H1 (cell line): ENCODE data around the gene NUP88. TPM values are rescaled to one million over a fixed set of nuclear protein-coding genes. Genes with fewer than 3 reads are reported as not detected.

Experiments
- ASH2L ChIP-seq: fragments of 200-600, 300-600 bp; sonication (generic); IDR thresholded peaks from one replicate; pipeline ENCODE4 v1.7.1; 2017; ENCODE audit warnings: low read length
- CBX8 ChIP-seq: fragments of 300-800, 300-1000 bp; sonication (generic); IDR thresholded peaks from 2 replicates; pipeline ENCODE4 v1.7.1; 2016; ENCODE audit warnings: low read depth, low read length, borderline replicate concordance
- CEBPB ChIP-seq: IDR thresholded peaks from 2 replicates; pipeline ENCODE4 v1.6.1; 2012; ENCODE audit warnings: low read depth, low read length
- EZH2 ChIP-seq: fragments of 200-600 bp; sonication (generic); IDR thresholded peaks from 2 replicates; pipeline ENCODE4 v1.7.1; 2012; ENCODE audit warnings: low read depth, mild to moderate bottlenecking, moderate library complexity, low read length, inconsistent platforms; ENCODE audit not compliant: severe bottlenecking
- FOSL1 ChIP-seq: IDR thresholded peaks from 2 replicates; pipeline ENCODE4 v1.6.1; 2011; ENCODE audit warnings: mild to moderate bottlenecking, low read depth, low read length, moderate library complexity; ENCODE audit not compliant: insufficient read depth
- GABPA ChIP-seq: IDR thresholded peaks from 2 replicates; pipeline ENCODE4 v1.6.1; 2011; ENCODE audit warnings: mild to moderate bottlenecking, low read length, moderate library complexity, borderline replicate concordance; ENCODE audit not compliant: insufficient read depth
- GTF2F1 ChIP-seq: IDR thresholded peaks from 2 replicates; pipeline ENCODE4 v1.6.1; 2012; ENCODE audit warnings: low read depth, low read length, improper control_type of control experiment, borderline replicate concordance
- JUND ChIP-seq: IDR thresholded peaks from 2 replicates; pipeline ENCODE4 v1.6.1; 2011; ENCODE audit warnings: mild to moderate bottlenecking, improper control_type of control experiment, low read length
- KDM1A ChIP-seq: fragments of 200-600, 300-600 bp; sonication (generic); IDR thresholded peaks from 2 replicates; pipeline ENCODE4 v1.7.1; 2016; ENCODE audit warnings: mild to moderate bottlenecking, low read length, borderline replicate concordance
- KDM4A ChIP-seq: IDR thresholded peaks from one replicate; pipeline ENCODE4 v1.7.1; 2012; ENCODE audit warnings: low read depth, mild to moderate bottlenecking, moderate library complexity, low read length, inconsistent platforms; ENCODE audit not compliant: severe bottlenecking
- KDM5A ChIP-seq: fragments of 200-600 bp; IDR thresholded peaks from 2 replicates; pipeline ENCODE4 v1.7.1; 2012; ENCODE audit warnings: mild to moderate bottlenecking, low read length, inconsistent platforms, mixed read lengths
- MAX ChIP-seq: IDR thresholded peaks from 2 replicates; pipeline ENCODE4 v1.6.1; 2012; ENCODE audit warnings: inconsistent platforms
- NRF1 ChIP-seq: IDR thresholded peaks from 2 replicates; pipeline ENCODE4 v1.6.1; 2011; ENCODE audit warnings: mild to moderate bottlenecking, low read depth, low read length, improper control_type of control experiment
- POLR2AphosphoS5 ChIP-seq: IDR thresholded peaks from 2 replicates; pipeline ENCODE4 v1.6.1; 2011; ENCODE audit warnings: low read depth, low read length
- RFX5 ChIP-seq: IDR thresholded peaks from 2 replicates; pipeline ENCODE4 v1.6.1; 2011; ENCODE audit warnings: low read depth, low read length, improper control_type of control experiment, borderline replicate concordance
- RNF2 ChIP-seq: fragments of 200-900, 300-1000 bp; sonication (generic); IDR thresholded peaks from 2 replicates; pipeline ENCODE4 v1.7.1; 2016; ENCODE audit warnings: borderline replicate concordance, low read depth, mild to moderate bottlenecking, antibody characterized with exemption, low read length; ENCODE audit not compliant: poor library complexity, severe bottlenecking; ENCODE audit errors: missing control alignments
- SAP30 ChIP-seq: fragments of 300-600 bp; sonication (generic); IDR thresholded peaks from 2 replicates; pipeline ENCODE4 v1.7.1; 2012; ENCODE audit warnings: low read length, moderate library complexity, mild to moderate bottlenecking, inconsistent platforms; ENCODE audit not compliant: insufficient read depth, insufficient replicate concordance
- SIRT6 ChIP-seq: IDR thresholded peaks from one replicate; pipeline ENCODE4 v1.7.1; 2012; ENCODE audit warnings: low read length, inconsistent platforms
- SIX5 ChIP-seq: IDR thresholded peaks from 2 replicates; pipeline ENCODE4 v1.6.1; 2011; ENCODE audit warnings: mild to moderate bottlenecking, low read depth, low read length
- SP4 ChIP-seq: IDR thresholded peaks from 2 replicates; pipeline ENCODE4 v1.6.1; 2012; ENCODE audit warnings: low read length, inconsistent platforms
- SUZ12 ChIP-seq: fragments of 200-600 bp; sonication (generic); IDR thresholded peaks from 2 replicates; pipeline ENCODE4 v1.6.1; 2012; ENCODE audit warnings: mild to moderate bottlenecking, inconsistent platforms, low read length, moderate library complexity, mixed read lengths
- ZNF274 ChIP-seq: IDR thresholded peaks from 2 replicates; pipeline ENCODE4 v1.7.0; 2012; ENCODE audit warnings: low read length, borderline replicate concordance; ENCODE audit errors: extremely low read depth
- polyA plus RNA-seq, 7 experiments: library from polyadenylated mRNA; depleted of rRNA in 3 of 7; stranded (reverse) in 5 of 7; unstranded in 2 of 7; fragments of >200 nt in 5 of 7; fragments of 200-250 nt in 2 of 7; gene quantifications; 1 replicate in 5 of 7; 2 replicates in 1 of 7; 4 replicates in 1 of 7; pipeline versions ENCODE4 v1.2.1 to v1.2.3, GENCODE V29; 2011 to 2013; ENCODE audit warnings: missing spikeins in 2 of 7, mixed read lengths in 2 of 7
- total RNA-seq: library from RNA; stranded (reverse); fragmentation: NEBNext Ultra II Directional; extraction: Animal tissue kit (Norgen Biotek cat#: 25700); gene quantifications from 2 replicates; pipeline ENCODE4 v1.2.1, GENCODE V29; 2021
- TF ChIP-seq, protein P1 (sequence below): IDR thresholded peaks from 2 replicates; pipeline ENCODE4 v1.6.1; 2011; ENCODE audit warnings: low read length, improper control_type of control experiment

The NUP88 gene
- total and polyA plus RNA-seq, 2 of the 8 experiments (the other 6 are each of a cell fraction or from before 2014, with no cell fraction given): 77.4 to 105 TPM

- TF ChIP-seq NRF1 (no peak), SUZ12 (no peak), CEBPB (no peak), RNF2 (no peak), MAX (peak; percentile 81), FOSL1 (no peak), KDM4A (peak; percentile 53), POLR2AphosphoS5 (peak; percentile 99), KDM5A (no peak; the same call in 1 of the 2 replicates), EZH2 (no peak), JUND (no peak), ZNF274 (no peak), SIRT6 (no peak), SP4 (no peak), KDM1A (no peak), GTF2F1 (peak; percentile 18; the same call in 1 of the 2 replicates), ASH2L (no peak), RFX5 (no peak), SAP30 (peak; percentile 54), GABPA (no peak), CBX8 (no peak), SIX5 (peak; percentile 46; the same call in 1 of the 2 replicates)
- TF ChIP-seq, protein P1, sequence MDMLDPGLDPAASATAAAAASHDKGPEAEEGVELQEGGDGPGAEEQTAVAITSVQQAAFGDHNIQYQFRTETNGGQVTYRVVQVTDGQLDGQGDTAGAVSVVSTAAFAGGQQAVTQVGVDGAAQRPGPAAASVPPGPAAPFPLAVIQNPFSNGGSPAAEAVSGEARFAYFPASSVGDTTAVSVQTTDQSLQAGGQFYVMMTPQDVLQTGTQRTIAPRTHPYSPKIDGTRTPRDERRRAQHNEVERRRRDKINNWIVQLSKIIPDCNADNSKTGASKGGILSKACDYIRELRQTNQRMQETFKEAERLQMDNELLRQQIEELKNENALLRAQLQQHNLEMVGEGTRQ: 0 out of 2 replicates have a peak, but pooled peaks have one; percentile 3
Measured at GRCh38 chr17:5419959-5420653, 644 bp upstream of the NUP88 start, which contains the start of gene RPAIN (continued).
